ENCODE results near the gene TEX261.

DNA sequence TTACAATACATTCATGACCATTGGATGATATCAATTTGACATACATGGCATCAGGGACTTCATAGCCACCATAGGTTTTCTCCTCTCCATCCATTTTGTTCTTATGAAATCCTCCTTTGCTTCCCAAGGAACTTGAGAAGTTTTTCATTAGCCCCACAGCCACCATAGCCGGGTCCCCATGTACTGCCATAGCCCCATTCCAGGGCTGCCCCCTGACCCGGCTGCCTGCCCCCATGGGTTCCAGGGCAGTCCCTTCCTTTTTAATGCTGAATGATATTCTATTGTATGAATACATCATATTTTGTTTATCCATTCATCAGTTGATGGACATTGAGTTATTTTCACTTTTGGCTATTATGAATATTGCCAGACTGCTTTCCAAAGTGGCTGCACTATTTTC, 38.5 kb downstream of the TEX261 start:
- no peak for TF ChIP-seq EZH2 (IDR thresholded peaks at IDR 0.05; ENCODE audit: insufficient read depth, low read length)
- TF ChIP-seq, protein P1, sequence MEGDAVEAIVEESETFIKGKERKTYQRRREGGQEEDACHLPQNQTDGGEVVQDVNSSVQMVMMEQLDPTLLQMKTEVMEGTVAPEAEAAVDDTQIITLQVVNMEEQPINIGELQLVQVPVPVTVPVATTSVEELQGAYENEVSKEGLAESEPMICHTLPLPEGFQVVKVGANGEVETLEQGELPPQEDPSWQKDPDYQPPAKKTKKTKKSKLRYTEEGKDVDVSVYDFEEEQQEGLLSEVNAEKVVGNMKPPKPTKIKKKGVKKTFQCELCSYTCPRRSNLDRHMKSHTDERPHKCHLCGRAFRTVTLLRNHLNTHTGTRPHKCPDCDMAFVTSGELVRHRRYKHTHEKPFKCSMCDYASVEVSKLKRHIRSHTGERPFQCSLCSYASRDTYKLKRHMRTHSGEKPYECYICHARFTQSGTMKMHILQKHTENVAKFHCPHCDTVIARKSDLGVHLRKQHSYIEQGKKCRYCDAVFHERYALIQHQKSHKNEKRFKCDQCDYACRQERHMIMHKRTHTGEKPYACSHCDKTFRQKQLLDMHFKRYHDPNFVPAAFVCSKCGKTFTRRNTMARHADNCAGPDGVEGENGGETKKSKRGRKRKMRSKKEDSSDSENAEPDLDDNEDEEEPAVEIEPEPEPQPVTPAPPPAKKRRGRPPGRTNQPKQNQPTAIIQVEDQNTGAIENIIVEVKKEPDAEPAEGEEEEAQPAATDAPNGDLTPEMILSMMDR (IDR thresholded peaks at IDR 0.05; ENCODE audit: insufficient read depth, low read depth, low read length) = no peak
